HG03095 (cell line): ENCODE results near the gene TBX21.
"Not testable (repeated sequence)": the region's sequence is repeated elsewhere in the genome, so short reads cannot be mapped to it uniquely, and the experiment has no call there.

Experiments used
- ATAC-seq: cut with Tn5 transposase; IDR thresholded peaks from one replicate; pipeline ENCODE4 v1.9.1; 2021; ENCODE audit warnings: moderate library complexity; ENCODE audit not compliant: unreplicated experiment

TBX21 gene

GRCh38 chr17:47762728-47763127 is 29.7 kb downstream of the TBX21 start:
- no peak for ATAC-seq

DNA sequence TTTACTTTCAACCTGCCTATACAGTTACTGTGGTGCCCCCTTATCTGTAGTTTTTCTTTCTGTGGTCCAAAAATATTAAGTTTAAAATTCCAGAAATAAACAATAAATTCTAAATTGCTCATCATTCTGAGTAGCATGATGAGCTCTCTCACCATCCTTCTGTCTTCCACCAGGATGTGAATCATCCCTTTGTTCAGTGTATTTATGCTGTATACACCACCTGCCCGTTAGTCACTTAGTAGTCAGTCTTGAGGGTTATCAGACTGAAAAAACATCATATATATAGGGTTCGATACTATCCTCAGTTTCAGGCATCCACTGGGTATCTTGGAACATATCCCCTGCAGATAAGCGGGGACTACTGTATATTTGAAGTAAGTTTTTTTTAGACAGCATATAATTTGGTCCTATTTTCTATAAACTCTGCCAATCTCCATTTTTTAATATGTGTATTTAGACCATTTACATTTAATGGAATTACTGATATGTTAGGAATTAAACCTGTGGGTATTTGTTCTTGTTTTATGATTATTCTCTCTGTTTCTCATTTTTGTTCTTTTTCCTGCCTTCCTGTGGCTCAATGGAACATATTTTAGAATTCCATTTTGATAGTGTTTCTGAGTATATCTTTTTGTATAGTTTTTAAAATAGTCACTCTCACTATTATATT is 31.0 kb downstream of the TBX21 start:
- ATAC-seq = no peak

- not testable (repeated sequence) for ATAC-seq
These were observed 40.6 kb downstream of the TBX21 start for GRCh38 chr17:47773649-47774048.

- no peak for ATAC-seq
These were observed 41.3 kb downstream of the TBX21 start for GRCh38 chr17:47774331-47774730.

DNA sequence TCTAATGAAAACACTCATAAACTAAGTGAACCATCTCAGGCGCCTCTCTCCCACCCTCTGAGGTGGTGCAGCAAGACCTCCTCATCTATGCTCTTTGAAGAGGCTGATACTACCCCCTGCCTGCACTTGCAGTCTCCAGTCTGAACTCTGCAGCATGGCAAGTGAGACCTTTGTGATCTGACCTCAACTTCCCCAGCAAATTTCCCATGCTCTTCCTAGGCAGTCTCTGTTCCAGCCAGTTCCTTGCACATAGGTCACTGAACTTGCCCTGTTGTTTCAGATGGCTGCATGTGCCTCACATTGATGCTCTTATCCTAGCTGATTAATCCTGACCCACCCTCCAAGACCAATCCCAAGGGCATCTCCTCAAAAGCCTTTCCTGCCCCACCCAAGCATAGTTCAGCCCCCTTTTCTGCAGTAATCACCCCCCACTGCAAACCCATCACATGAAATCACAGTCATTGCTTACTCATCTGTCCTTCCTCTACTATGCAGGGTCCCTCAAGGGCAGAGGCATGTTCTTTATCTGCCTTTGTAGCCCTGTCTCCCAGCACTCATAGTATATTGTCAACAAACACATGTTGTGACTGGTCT is 42.0 kb downstream of the TBX21 start:
- ATAC-seq = no peak

DNA sequence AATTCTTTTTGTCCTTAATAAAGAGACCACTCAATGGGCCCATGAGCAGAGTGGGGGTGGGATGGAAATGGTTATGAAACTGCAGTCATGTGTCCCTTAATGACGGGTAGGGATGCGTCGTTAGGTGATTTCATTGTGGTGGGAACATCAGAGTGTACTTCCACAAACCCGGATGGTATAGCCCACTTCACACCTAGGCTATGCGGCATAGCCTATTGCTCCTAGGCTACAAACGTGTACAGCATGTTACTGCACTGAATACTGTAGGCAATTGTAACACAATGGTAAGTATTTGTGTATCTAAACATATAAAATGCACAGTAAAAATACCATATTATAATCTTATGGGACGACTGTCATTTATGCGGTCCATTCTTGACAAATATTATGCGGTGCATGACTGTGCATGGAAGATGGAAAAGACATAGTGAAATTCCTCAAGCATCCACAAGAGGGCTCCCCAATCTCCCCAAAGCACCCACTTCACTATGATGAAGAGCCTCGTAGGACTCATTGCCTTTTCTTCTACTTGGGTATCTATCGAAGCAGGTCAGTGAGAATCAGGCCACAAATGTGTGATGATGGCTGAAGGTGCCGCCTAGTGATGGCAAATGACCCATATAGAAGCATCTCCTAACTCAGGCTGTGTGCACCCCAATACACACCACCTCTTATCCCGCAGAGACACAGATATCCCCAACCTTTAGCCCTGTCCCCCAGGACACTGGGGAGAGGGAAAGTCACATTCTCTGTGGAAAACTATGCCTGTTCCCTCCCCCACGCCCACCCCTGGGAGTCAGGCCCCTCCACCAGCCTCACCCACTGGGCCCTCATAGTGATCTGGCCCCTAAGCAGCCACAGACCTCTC is 43.5 kb downstream of the TBX21 start:
- ATAC-seq = no peak

- ATAC-seq = no peak
These were observed 45.2 kb downstream of the TBX21 start for GRCh38 chr17:47778184-47778635.

- no peak for ATAC-seq
These were observed 48.4 kb downstream of the TBX21 start for GRCh38 chr17:47781397-47781796.

- no peak for ATAC-seq
These were observed 52.6 kb downstream of the TBX21 start for GRCh38 chr17:47785538-47786123.

- ATAC-seq = no peak
These were observed 56.9 kb downstream of the TBX21 start for GRCh38 chr17:47789611-47790561.

DNA sequence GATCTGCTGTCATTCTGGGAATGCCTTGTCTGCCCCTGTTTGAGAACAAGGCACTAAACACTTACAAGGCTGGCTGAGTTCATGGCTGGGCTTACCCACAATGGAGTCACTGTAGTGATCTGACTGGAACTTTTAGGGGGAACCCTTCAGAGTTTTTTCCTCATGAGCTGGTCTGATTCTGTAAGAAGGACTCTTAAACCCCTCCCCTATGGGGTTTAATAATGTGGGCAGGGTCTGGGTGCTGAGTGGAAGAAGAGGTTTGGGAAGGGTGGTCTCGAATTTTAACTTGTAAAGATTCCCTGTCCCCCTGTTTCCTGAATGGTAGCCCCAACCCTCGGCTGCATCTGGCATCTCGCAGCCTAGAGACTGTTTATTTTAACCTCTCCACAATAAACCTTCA is 58.0 kb downstream of the TBX21 start:
- no peak for ATAC-seq

- ATAC-seq = no peak
These were observed 59.4 kb downstream of the TBX21 start for GRCh38 chr17:47792457-47792856.

DNA sequence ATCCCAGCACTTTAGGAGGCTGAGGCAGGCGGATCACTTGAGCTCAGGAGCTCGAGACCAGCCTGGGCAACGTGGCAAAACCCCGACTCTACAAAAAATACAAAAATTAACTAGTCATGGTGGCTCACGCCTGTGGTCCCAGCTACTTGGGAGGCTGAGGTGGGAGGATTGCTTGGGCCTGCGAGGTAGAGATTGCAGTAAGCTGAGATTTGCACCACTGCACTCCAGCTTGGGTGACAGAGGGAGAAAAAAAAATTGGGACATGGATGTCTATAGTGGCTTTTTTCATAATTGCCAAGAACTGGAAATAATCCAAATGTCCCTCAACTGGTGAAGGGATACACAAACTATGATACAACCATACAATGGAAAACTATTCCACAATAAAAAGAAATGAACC is 59.9 kb downstream of the TBX21 start:
- ATAC-seq = no peak
